ENCODE results near the gene RMI2.

- TF ChIP-seq CTCF (IDR thresholded peaks at IDR 0.05; ENCODE audit: insufficient read depth, low read length, poor library complexity, severe bottlenecking) = no peak
- TF ChIP-seq EZH2phosphoT487 (conservative IDR thresholded peaks at IDR 0.05; ENCODE audit: low read length) = no peak
Observed at GRCh38 chr16:11383481-11384183, 38.4 kb downstream of the RMI2 start.

Measured in SU-DHL-6 (cell line).